H1 (cell line): ENCODE data around the gene GGT5.
"Not testable (repeated sequence)": the region's sequence is repeated elsewhere in the genome, so short reads cannot be mapped to it uniquely, and the experiment has no call there.

Source experiments
- CBX8 ChIP-seq: fragments of 300-800, 300-1000 bp; sonication (generic); IDR thresholded peaks from 2 replicates; pipeline ENCODE4 v1.7.1; 2016; ENCODE audit warnings: low read depth, low read length, borderline replicate concordance
- EGR1 ChIP-seq: IDR thresholded peaks from 2 replicates; pipeline ENCODE4 v1.6.1; 2011; ENCODE audit warnings: low read depth, low read length, borderline replicate concordance

- not testable (repeated sequence) for TF ChIP-seq CBX8, EGR1
Observed at GRCh38 chr22:24211716-24212115, 33.2 kb downstream of the GGT5 start.
